AG08396 (cell line): ENCODE measurements around the gene SEZ6L.

Experiments
- DNase-seq: peaks from one replicate; pipeline ENCODE4 v3.0.0; 2012; ENCODE audit warnings: low spot score, mixed read lengths

Gene SEZ6L

GRCh38 chr22:26169315-26170111 is at the start of gene SEZ6L:
SEZ6L (plus strand) TSS chr22:26169462; CDS start chr22:26169670, 208 bp downstream.
- peak; percentile 11 for DNase-seq

- DNase-seq, result no peak
These were observed 46.3 kb upstream of the SEZ6L start for GRCh38 chr22:26122920-26123468.

DNA sequence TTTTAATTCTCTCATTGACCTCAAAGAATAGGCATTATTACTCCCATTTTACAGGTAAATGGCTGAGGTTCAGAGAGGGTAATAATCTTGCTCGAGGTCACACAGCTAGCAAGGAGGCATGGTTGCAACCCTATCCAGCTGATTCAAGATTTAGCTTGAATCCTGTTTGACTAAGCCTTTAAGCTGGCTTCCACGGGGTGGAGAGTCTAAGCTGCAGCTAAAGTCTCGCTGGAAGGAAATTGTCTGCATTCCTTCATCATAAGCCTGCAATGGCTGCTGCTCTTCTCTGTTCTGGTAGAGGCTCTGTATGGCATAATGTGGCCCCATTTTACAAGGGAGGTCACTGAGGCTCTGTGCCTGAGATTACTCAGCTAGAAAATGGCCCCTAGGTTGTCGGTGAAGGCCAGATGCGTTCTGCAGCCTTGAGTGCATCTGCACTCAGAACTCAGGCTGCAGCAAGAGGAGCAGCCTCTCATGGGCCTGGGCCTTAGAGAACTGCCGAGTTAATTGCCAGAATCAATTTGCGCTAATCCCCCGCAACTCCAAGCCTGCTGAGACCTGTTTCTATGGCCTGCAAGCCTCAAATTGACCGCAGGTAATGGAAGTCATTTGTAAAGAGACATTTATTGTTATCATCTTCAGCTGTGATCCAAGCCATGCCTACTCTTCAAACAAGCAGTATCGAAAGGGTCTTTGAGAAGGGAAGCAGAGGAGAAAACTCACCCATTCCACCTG is 44.1 kb upstream of the SEZ6L start:
- no peak for DNase-seq

DNA sequence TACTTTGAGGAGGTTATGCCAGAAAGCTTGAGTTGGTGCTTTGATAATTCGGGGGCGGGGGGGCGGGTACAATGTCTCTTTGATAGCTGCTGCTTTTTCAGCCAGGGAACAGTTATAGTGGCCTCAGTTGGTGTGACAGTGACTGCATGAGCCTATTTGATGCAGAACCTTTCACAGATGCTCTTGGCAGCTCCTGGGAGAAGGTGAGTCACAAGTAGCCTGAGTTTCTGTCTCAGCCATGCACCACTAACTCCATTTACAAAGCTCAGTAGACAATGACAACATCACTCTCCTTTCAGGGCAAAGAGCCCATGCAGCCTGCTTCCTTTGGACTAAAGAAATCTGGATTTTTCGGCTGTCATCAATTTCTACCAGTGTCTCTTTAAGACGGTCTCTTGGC is 42.1 kb upstream of the SEZ6L start:
- no peak for DNase-seq

DNA sequence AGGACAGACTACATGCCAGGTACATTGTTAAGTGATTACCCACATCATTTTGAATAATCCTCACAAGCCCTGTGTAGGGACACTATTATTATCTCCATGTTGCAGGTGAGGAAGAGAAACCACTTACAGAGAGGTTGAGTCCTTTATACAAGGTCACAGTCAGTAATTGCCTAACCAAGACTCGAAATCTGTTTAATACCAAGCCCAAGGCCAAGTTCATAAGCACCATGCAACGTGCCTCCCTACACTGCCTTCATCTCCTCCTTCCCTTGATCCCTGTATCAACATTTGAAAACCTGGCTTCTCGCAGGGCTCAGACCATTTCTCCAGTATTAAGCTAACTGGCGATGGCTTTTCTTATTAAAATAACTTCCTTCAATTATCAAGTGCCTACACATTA is 41.7 kb upstream of the SEZ6L start:
- no peak for DNase-seq

DNA sequence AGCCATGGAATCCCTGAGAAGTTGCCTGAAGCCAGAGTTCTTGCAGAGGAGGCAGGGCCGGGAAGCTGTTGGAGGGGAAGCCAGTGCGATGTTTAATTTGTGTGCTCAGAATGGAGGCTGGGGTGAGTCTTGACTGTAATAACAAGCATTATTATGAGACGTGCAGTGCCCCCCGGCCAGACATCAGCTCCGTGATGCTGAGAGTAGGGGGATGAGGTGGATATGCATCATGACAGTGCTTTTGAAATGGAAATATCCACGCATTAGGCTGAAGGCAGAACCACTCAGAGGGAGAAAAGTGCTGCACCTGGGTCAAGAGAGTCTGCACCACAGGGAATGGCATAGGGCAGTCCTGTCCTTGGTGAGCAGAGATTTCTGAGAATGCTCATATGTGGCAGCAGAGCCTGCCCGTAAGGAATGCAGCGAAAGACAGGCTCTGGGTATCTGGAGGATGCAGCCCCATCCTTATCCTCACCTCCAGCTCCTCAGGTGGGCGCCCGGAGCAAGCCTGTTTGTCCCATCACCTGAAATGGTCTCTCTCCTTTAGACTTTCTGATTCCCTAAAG is 37.6 kb upstream of the SEZ6L start:
- no peak for DNase-seq

DNA sequence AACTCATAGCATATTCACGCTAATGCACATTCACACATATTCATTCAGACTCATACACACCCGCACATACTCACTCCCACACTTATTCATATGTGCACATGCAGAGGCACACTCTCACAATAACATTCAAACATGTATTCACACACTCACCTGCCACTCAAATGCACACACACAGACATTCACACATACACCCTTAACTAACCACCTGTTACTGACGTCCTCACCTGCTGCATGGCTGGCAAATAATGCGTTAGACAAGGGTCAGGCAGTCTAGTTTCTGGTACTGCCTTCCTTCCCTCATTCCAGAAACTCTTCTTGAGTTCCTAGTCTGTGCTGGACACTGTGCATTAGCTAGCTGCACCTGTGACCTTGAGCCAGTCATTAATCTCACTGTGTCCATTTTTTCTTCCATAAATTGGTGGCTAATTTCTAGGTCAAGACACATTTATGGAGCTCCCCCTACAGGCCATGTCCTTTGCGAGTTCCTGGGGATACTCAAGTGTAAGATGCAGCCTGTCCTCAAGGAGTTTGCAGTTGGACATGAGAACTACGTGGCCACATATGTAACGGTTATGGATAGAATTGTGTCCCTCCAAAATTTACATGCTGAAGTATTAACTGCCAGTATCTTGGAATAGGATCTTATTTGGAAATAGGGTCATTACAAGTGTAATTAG is 34.5 kb upstream of the SEZ6L start:
- DNase-seq, result no peak

DNA sequence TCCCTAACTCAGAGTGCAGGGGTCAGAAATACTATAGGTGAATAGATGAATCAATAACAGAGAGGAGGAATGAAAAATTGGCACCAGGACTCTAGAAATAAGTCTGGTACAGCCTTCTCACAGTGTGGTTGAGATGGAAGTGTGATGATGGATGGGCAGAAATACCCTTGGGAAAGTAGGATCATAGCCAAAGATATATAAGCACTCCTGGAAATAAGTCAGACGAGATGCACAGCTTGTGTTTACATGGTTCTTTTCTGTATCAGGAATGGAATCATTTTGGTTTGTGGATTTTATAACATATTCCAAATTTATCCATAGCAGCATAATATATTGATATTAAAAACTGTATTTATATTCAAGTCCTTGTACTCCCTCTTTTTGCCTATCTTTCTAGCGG is 33.5 kb upstream of the SEZ6L start:
- no peak for DNase-seq

DNA sequence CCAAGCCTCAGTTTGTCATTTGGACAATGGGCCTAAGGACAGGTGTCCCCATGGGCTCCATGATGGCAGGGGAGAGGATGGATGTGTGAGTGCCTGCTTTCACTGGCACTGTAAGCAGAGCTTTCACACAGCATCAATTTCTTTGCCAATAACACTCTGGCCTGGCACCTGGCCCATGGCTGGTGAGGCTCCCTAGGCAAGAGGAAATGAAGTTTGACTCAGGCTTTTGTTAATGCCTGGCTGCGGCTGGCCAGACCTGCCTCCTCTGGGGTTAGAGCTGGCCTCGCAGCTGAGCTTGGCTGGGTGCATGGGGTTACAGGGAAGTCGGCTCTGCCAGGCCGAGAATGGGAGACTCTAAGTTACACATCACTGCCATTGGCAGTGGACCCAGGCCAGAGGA is 30.0 kb upstream of the SEZ6L start:
- DNase-seq, result no peak

- DNase-seq, result no peak
These were observed 27.4 kb upstream of the SEZ6L start for GRCh38 chr22:26141831-26142230.

GRCh38 chr22:26143806-26144325 is 25.4 kb upstream of the SEZ6L start:
- no peak for DNase-seq

- DNase-seq, result no peak
These were observed 9.4 kb upstream of the SEZ6L start for GRCh38 chr22:26159886-26160285.

DNA sequence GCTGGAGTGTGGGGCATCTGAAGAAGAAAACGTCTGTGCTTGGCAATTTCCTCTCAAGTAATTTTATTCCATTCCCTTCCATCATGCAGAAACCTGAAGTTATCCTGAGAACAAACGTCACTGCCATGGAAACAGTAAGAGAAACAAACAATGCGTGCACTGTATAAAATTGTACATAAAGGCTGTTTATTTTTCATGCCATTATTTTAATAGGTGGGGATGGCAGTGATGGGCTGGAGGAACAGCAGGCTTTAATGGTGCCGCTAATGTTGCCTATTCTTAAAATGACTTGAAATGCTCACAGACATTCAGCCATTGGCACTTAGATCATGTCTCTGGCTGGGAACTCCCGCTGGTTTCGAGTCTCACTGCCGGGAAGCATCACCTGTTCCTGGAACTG is 7.5 kb upstream of the SEZ6L start:
- DNase-seq, result no peak

- DNase-seq, result no peak
These were observed 6.3 kb upstream of the SEZ6L start for GRCh38 chr22:26162926-26163325.

DNA sequence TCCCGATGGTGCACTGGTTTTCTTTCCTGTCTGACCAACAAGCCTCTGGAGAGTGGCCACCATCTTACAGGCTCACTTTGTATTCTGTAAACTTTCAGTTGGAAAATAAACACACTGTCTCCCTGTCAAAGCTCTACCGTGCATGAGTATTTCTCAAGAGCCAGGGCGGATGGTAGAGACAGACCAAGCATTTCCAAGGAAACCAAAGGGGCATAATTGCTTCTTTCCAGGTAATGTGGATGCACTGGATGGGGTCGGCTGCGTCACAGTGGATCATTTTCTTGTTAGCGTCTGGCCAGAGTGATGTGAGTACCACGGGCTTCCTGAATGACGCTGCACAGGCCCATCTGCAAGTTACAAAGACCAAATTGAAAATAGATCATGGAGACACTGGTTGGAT is 5.1 kb upstream of the SEZ6L start:
- no peak for DNase-seq

- DNase-seq, result no peak
These were observed 871 bp upstream of the SEZ6L start for GRCh38 chr22:26168330-26168851.

GRCh38 chr22:26168939-26169314 is 335 bp upstream of the SEZ6L start:
- no peak for DNase-seq

DNA sequence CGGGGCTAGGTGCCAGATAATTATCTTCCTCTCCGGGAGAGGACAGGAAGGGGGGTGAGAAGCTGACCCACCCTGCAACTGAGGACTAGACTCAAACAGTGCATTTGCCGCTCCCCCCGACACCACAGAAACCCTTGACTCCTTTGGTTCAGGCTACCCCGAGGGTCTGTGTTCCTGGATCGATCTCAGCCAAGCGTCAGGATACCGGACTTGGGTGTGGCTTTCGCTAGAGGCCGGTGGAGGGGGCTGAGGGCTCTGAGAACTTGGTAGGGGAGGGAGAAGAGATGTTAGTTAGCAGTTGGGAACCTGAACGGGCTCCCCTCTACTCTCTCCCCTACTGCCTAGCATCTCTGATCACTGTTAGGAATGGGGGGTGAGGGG is 840 bp downstream of the SEZ6L start:
- DNase-seq, result no peak

- no peak for DNase-seq
These were observed 1.7 kb downstream of the SEZ6L start for GRCh38 chr22:26170795-26171580.

DNA sequence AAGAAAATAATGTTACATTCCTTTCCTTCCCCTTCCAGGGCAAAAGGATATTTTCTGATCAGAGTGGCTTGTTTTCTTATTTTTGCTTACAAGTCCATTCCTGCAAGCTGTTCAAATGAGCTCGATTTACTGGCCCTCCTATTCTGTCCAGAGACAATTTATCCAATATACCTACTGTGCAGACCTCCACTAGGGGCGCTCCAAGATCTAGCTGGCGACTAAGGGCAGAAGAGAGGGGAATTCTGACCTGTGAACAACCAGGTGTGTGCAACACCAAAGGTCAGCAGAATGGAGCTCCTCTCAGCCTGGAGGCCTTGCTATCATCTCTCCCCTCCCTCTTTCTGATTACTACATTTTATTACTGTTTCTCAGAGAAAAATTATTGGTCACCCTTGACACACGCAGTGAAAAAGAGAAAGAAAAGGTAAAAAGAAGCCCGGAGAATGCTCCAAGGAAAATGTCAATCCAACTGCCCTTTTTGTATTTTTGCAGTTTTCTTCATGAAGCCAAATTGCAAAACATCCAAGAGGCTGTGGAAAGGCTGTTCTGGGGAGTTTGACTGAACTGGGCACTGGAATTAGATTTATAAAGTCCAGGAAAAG is 3.2 kb downstream of the SEZ6L start:
- peak; percentile 51 for DNase-seq

GRCh38 chr22:26174280-26174679 is 5.0 kb downstream of the SEZ6L start:
- peak; percentile 11 for DNase-seq
